ENCODE results near the gene MANEAL. TPM values are rescaled to one million over a fixed set of nuclear protein-coding genes. Genes with fewer than 3 reads are reported as not detected.

MANEAL gene
- total RNA-seq, 1 donor: 0.42 TPM

GRCh38 chr1:37831809-37832208 lies 38.2 kb downstream of the MANEAL start:
- Histone ChIP-seq H3K4me1 (ENCODE audit: insufficient read depth, low read length) (no peaks in the 10 kb centered on the region), H3K4me3 (ENCODE audit: low read length) (no peak overlapping the region), H3K9me3 (ENCODE audit: low read depth, low read length) (no peaks in the 10 kb centered on the region), H3K27me3 (ENCODE audit: insufficient read depth, low read length) (no peaks in the 10 kb centered on the region)

GRCh38 chr1:37836788-37837187 lies 43.1 kb downstream of the MANEAL start:
- no peaks in the 10 kb centered on the region for H3K27me3 ChIP-seq (ENCODE audit: insufficient read depth, low read length)
- H3K4me3 ChIP-seq (ENCODE audit: low read length): no peak overlapping the region
- peaks cover 3% of the 10 kb centered on the region for H3K4me1 ChIP-seq (ENCODE audit: insufficient read depth, low read length)
- H3K9me3 ChIP-seq (ENCODE audit: low read depth, low read length): no peaks in the 10 kb centered on the region

- Histone ChIP-seq H3K4me1 (ENCODE audit: insufficient read depth, low read length) (peaks cover 23% of the 10 kb centered on the region), H3K27me3 (ENCODE audit: insufficient read depth, low read length) (no peaks in the 10 kb centered on the region), H3K4me3 (ENCODE audit: low read length) (no peak overlapping the region), H3K9me3 (ENCODE audit: low read depth, low read length) (no peaks in the 10 kb centered on the region)
Observed at GRCh38 chr1:37839676-37840075, 46.0 kb downstream of the MANEAL start.

- H3K4me3 ChIP-seq (ENCODE audit: low read length): no peak overlapping the region
- no peaks in the 10 kb centered on the region for H3K27me3 ChIP-seq (ENCODE audit: insufficient read depth, low read length)
- peaks cover 33% of the 10 kb centered on the region for H3K4me1 ChIP-seq (ENCODE audit: insufficient read depth, low read length)
- H3K9me3 ChIP-seq (ENCODE audit: low read depth, low read length): no peaks in the 10 kb centered on the region
Observed at GRCh38 chr1:37840711-37841110, 47.1 kb downstream of the MANEAL start.

GRCh38 chr1:37841652-37842051 lies 48.0 kb downstream of the MANEAL start:
- Histone ChIP-seq H3K9me3 (ENCODE audit: low read depth, low read length) (no peaks in the 10 kb centered on the region), H3K27me3 (ENCODE audit: insufficient read depth, low read length) (no peaks in the 10 kb centered on the region), H3K4me1 (ENCODE audit: insufficient read depth, low read length) (peaks cover 42% of the 10 kb centered on the region)

GRCh38 chr1:37844536-37844935 lies 50.9 kb downstream of the MANEAL start:
- H3K27me3 ChIP-seq (ENCODE audit: insufficient read depth, low read length): no peaks in the 10 kb centered on the region
- no peaks in the 10 kb centered on the region for H3K9me3 ChIP-seq (ENCODE audit: low read depth, low read length)
- peaks cover 71% of the 10 kb centered on the region for H3K4me1 ChIP-seq (ENCODE audit: insufficient read depth, low read length)
- no peak overlapping the region for H3K4me3 ChIP-seq (ENCODE audit: low read length)

More at GRCh38 chr1:37841652-37842051, 48.0 kb downstream of the MANEAL start:
- H3K4me3 ChIP-seq (ENCODE audit: low read length): no peak overlapping the region

GRCh38 chr1:37845049-37845646 lies 51.5 kb downstream of the MANEAL start:
- no peak overlapping the region for H3K4me3 ChIP-seq (ENCODE audit: low read length)
- peaks cover 77% of the 10 kb centered on the region for H3K4me1 ChIP-seq (ENCODE audit: insufficient read depth, low read length)
- no peaks in the 10 kb centered on the region for H3K9me3 ChIP-seq (ENCODE audit: low read depth, low read length)
- no peaks in the 10 kb centered on the region for H3K27me3 ChIP-seq (ENCODE audit: insufficient read depth, low read length)

GRCh38 chr1:37845786-37846185 lies 52.1 kb downstream of the MANEAL start:
- H3K4me3 ChIP-seq (ENCODE audit: low read length): no peak overlapping the region
- H3K27me3 ChIP-seq (ENCODE audit: insufficient read depth, low read length): no peaks in the 10 kb centered on the region
- peaks cover 83% of the 10 kb centered on the region for H3K4me1 ChIP-seq (ENCODE audit: insufficient read depth, low read length)
- no peaks in the 10 kb centered on the region for H3K9me3 ChIP-seq (ENCODE audit: low read depth, low read length)

- Histone ChIP-seq H3K4me3 (ENCODE audit: low read length) (no peak overlapping the region), H3K27me3 (ENCODE audit: insufficient read depth, low read length) (no peaks in the 10 kb centered on the region), H3K4me1 (ENCODE audit: insufficient read depth, low read length) (peaks cover 91% of the 10 kb centered on the region), H3K9me3 (ENCODE audit: low read depth, low read length) (no peaks in the 10 kb centered on the region)
Observed at GRCh38 chr1:37846647-37847339, 53.1 kb downstream of the MANEAL start.

- no peaks in the 10 kb centered on the region for H3K9me3 ChIP-seq (ENCODE audit: low read depth, low read length)
- H3K27me3 ChIP-seq (ENCODE audit: insufficient read depth, low read length): no peaks in the 10 kb centered on the region
- H3K4me3 ChIP-seq (ENCODE audit: low read length): no peak overlapping the region
- H3K4me1 ChIP-seq (ENCODE audit: insufficient read depth, low read length): peaks cover 99% of the 10 kb centered on the region
Observed at GRCh38 chr1:37849480-37849879, 55.8 kb downstream of the MANEAL start.

GRCh38 chr1:37850352-37850955 lies 56.8 kb downstream of the MANEAL start:
- no peaks in the 10 kb centered on the region for H3K27me3 ChIP-seq (ENCODE audit: insufficient read depth, low read length)
- H3K9me3 ChIP-seq (ENCODE audit: low read depth, low read length): no peaks in the 10 kb centered on the region
- H3K4me1 ChIP-seq (ENCODE audit: insufficient read depth, low read length): peaks cover 99% of the 10 kb centered on the region
- H3K4me3 ChIP-seq (ENCODE audit: low read length): no peak overlapping the region

Other genes with a start within 250 kb of the MANEAL start
- 32.7 TPM for gene SNIP1, start 239.6 kb upstream of the MANEAL start, total RNA-seq
- 0.21 TPM for gene DNALI1, start 236.9 kb upstream of the MANEAL start, total RNA-seq
- 49.3 TPM for gene GNL2, start 197.9 kb upstream of the MANEAL start, total RNA-seq
- gene RSPO1, start 159.0 kb upstream of the MANEAL start, total RNA-seq: not detected
- 0.31 TPM for gene CDCA8, start 101.3 kb upstream of the MANEAL start, total RNA-seq
- not detected for gene EPHA10, start 28.7 kb upstream of the MANEAL start, total RNA-seq
- 8.5 TPM for gene C1orf122, start 13.9 kb downstream of the MANEAL start, total RNA-seq
- 22.2 TPM for gene YRDC, start 14.4 kb downstream of the MANEAL start, total RNA-seq
- 8.2 TPM for gene MTF1, start 65.7 kb downstream of the MANEAL start, total RNA-seq
- gene INPP5B, start 153.2 kb downstream of the MANEAL start, total RNA-seq: 18.6 TPM
- 65.1 TPM for gene SF3A3, start 196.2 kb downstream of the MANEAL start, total RNA-seq
- 8.3 TPM for gene FHL3, start 211.7 kb downstream of the MANEAL start, total RNA-seq
- 18.2 TPM for gene UTP11, start 218.9 kb downstream of the MANEAL start, total RNA-seq

Data from mononuclear cell (primary cell).